ENCODE measurements around the gene C6orf47.

DNA sequence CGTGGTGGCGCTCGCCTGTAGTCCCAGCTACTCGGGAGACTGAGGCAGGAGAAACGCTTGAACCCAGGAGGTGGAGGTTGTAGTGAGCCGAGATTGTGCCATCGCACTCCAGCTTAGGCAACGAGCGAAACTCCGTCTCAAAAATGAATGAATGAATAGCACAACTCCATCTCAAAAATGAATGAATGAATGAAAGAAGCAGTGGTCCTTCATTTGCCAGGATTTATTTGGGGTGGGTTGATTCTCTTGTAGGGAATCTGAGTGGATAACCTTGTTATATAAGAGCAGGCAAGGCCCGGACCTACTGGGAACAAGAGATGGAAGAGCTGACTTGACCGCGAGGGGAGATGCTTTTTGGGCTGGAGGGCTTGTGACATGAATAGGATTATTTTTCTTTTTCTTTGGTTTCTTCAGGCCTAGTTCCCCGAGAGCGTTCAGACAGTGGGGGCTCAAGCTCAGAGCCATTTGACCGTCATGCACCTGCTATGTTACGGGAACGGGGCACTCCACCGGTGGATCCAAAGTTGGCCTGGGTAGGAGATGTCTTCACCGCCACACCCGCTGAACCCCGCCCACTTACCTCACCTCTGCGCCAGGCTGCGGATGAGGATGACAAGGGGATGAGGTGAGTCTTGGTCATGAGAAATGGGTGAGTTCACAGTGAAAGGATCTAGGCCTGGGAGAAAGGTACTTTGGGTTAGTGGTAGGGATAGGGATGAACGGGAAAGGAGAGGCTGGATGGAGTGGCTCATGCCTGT is 30.2 kb downstream of the C6orf47 start:
- TF ChIP-seq, protein P1, sequence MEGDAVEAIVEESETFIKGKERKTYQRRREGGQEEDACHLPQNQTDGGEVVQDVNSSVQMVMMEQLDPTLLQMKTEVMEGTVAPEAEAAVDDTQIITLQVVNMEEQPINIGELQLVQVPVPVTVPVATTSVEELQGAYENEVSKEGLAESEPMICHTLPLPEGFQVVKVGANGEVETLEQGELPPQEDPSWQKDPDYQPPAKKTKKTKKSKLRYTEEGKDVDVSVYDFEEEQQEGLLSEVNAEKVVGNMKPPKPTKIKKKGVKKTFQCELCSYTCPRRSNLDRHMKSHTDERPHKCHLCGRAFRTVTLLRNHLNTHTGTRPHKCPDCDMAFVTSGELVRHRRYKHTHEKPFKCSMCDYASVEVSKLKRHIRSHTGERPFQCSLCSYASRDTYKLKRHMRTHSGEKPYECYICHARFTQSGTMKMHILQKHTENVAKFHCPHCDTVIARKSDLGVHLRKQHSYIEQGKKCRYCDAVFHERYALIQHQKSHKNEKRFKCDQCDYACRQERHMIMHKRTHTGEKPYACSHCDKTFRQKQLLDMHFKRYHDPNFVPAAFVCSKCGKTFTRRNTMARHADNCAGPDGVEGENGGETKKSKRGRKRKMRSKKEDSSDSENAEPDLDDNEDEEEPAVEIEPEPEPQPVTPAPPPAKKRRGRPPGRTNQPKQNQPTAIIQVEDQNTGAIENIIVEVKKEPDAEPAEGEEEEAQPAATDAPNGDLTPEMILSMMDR (IDR thresholded peaks at IDR 0.05) = no peak
- no peak for TF ChIP-seq POLR2AphosphoS5 (IDR thresholded peaks at IDR 0.05; ENCODE audit: low read depth, low read length)
- TF ChIP-seq EP300 (IDR thresholded peaks at IDR 0.05; ENCODE audit: borderline replicate concordance in 1 of 2, low read depth in 1 of 2, low read length in 1 of 2) = no peak
- TF ChIP-seq, protein P2, sequence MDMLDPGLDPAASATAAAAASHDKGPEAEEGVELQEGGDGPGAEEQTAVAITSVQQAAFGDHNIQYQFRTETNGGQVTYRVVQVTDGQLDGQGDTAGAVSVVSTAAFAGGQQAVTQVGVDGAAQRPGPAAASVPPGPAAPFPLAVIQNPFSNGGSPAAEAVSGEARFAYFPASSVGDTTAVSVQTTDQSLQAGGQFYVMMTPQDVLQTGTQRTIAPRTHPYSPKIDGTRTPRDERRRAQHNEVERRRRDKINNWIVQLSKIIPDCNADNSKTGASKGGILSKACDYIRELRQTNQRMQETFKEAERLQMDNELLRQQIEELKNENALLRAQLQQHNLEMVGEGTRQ (IDR thresholded peaks at IDR 0.05; ENCODE audit: borderline replicate concordance, low read depth, low read length) = no peak
